HG02885 (cell line): ENCODE data around the gene RRP12.
A peak's percentile ranks its signal among the peaks of the same experiment; 100 is the strongest.
"Not testable (repeated sequence)": the region's sequence is repeated elsewhere in the genome, so short reads cannot be mapped to it uniquely, and the experiment has no call there.

ENCODE experiments used
- ATAC-seq: cut with Tn5 transposase; IDR thresholded peaks from one replicate; pipeline ENCODE4 v1.9.1; 2021; ENCODE audit warnings: mild to moderate bottlenecking; ENCODE audit not compliant: unreplicated experiment, poor library complexity

The RRP12 gene

DNA sequence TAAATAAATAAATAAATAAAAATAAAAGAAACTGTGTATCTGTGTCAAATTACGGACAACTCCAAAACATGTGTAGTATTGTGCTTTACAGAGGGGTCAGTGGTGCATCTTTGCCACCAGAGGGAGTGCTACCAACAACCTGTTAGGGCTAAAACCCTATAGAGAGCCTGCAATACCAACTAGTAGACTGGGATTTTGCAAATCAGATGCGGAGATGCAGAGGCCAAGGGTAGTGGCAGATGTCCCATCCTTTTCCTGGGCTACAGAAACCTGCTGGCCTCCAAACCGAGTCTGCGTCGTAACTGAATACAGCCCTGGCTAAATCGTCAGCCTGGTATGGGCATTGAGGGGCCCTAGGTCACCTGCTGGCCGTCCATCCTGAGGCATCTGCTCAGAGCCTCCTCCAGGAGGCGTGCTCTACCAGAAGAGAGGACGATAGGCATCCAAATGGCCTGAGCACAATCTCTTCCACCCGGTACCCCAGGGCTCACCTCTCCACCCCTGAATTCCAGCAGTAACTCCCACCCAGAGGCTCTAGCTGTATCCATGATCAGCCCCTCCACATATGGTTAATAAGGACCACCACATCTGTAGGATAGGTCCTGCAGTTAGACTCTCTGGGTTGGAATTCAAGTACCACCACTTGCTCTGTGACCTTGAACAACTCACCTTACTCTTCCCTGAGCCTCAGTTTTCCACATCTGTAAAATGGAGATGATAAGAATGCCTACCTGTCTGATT, 6.2 kb upstream of the RRP12 start:
- peak; percentile 93 for ATAC-seq

DNA sequence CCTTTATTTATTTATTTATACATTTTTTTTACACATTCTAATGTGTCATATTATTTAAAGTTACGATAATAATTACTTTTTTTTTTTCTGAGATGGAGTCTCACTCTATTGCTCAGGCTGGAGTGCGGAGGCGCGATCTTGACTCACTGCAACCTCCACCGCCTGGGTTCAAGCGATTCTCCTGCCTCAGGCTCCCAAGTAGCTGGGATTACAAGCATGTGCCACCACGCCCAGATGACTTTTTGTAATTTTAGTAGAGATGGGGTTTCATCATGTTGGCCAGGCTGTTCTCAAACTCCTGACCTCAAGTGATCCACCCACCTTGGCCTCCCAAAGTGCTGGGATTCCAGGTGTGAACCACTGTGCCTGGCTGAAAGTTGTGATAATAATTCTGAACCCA, 5.3 kb upstream of the RRP12 start:
- ATAC-seq, result not testable (repeated sequence)

DNA sequence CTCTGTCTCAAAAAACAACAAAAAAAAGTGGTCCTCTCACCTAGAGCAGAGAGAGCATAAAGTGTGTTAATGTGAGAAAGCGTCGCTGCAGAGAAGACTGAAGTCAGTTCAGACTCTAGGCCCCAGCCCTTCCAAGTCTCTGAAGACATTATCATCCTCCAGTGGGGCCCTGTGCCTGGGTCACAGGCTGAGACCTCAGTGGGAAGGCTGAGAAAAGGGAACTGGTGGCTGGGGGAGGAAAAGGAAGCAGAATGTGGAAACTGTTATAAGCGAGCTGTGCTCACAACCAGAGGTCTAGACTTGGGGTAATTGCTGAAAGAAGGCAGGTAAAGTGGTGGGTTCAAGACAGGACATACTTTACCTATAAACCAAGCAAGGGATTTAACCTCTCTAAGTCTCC, 4.9 kb upstream of the RRP12 start:
- no peak for ATAC-seq

DNA sequence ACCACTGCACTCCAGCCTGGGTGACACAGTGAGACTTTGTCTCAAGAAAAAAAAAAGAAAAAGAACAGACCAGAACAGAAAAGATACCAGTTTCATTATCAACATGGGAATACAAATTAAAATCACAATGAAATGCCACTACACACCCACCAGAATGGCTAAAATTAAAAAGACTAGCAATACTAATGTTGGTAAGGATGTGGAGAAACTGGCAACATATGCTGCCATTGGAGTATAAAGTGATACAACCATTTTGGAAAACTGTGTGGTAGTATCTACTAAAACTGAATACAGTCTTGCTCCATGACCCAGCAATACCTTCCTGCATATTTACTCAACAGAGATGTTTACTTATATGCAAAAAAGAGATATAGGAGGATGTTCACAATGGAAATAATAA, 2.9 kb upstream of the RRP12 start:
- no peak for ATAC-seq

DNA sequence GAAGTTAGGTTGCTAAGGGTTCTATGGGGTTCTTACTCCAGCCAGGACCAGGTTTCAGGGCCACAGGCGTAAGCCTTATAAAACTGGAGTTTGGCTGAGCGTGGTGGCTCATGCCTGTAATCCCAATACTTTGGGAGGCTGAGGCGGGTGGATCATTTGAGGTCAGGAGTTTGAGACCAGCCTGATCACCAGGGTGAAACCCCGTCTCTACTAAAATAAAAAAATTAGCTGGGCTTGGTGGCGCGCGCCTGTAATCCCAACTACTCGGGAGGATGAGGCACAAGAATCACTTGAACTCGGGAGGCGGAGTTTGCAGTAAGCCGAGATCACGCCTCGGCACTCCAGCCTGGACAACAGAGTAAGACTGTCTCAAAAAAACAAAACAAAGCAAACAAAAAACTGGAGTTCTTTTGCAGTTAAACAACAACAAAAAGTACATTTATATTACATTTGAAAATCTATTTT, 347 bp upstream of the RRP12 start:
- ATAC-seq, result no peak

DNA sequence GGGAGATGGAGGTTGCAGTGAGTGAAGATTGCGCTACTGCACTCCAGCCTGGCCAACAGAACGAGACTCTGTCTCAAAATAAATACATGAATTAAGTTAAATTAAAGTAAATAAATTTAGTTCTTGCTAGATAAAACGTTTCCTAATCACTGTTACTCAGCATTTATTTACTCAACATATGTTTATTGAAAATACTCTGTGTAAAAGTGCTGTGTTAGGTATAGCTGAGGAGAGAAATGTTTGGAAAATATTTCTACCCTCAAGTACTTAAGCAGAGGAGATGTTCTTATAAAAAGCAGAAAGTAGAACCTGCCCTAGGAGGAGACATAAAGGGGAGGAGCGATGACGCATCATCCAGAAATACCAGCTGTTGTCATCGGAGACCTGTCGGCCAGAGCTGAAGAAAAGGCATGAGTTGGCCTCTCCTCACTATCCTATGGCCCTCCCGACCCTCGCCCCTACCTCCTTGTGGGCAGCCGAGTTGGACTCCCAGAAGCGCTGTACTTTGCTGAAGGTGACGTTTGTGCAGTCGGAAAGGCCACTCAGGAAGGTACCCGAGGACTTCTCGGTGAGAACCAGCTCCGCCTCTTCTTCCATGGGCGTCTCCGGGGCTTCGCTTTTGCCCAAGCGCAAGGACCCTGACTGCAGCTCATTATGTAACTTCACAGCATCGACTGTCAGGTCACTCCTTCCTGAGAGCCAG, 1.1 kb downstream of the RRP12 start:
- ATAC-seq, result peak; percentile 44

DNA sequence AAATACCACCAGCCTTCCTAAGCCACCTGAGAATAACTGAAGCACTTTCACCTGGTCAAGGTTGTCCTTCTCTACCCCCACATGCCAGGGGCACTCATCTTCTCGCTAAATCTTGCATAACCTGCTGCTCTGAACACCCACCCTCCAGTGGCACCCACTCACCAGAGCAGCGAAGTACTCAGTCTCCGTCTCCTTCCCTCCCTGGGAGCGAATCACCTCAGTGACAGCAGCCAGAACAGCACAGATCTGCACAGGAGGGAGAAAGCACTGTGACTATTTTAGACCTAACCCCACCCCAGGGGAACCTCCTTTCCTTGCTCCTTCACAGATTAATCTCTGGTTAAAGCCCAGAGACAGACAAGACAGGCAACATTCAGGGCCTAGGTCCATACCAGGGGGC, 5.1 kb downstream of the RRP12 start:
- ATAC-seq, result no peak

DNA sequence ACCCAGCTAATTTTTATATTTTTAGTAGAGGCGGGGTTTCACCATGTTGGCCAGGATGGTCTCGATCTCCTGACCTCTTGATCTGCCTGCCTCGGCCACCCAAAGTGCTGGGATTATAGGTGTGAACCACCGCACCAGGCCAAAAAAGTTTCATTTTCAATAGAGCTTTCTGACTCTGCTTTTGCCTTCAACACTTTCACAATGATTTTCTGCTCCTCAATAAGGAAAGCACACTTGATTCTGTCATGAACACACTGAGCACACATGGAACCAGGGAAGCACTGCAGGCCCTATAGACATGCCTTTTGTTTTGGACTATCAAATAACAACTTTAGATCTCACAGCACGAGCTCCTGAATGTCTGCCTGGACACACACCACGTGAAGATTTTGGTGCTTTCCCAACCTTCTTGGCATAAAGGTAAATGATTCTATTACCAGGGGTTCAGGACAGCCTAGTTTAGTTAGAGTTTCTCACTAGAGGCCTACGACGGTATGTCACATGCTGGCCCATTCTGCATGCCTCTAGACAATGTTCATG, 8.0 kb downstream of the RRP12 start:
- ATAC-seq, result no peak

DNA sequence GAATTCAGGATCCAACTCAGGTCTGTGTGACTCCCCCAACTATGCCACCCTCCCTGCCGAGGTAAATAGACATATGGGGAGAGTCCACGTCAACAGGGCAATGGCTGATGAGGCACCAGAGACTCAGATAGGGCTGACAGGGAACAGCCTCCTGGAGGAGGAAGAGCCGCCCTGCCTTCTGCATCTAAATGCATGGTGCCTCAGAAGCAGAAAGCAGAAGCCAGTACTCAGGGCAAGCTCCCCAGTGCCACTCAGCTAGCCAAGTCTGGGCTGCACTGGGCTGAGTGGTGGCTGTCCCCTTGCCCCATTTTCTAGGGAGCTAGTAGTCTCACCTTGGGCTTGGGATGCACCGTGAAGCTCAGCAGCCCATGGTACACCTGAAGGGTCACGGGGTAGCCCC, 11.0 kb downstream of the RRP12 start:
- no peak for ATAC-seq

DNA sequence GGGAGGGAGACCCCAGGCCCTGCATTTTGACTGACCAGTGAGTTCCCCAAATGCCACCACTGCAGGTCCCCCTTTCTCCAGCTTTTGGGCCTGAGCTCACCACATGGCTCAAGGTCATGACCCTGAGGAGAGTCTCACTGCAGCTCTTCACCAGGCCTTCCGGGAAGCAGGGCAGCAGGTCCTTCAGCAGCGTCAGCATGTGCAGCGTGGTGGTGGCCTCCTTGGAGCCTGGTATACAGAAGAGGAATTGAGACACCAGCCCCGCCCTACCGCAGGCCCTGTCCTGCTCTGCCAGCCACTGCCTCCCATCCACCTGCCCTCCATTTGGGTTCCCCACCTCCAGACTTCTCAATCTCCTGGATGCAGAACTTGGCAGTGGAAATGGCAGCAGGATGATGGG, 13.0 kb downstream of the RRP12 start:
- no peak for ATAC-seq

DNA sequence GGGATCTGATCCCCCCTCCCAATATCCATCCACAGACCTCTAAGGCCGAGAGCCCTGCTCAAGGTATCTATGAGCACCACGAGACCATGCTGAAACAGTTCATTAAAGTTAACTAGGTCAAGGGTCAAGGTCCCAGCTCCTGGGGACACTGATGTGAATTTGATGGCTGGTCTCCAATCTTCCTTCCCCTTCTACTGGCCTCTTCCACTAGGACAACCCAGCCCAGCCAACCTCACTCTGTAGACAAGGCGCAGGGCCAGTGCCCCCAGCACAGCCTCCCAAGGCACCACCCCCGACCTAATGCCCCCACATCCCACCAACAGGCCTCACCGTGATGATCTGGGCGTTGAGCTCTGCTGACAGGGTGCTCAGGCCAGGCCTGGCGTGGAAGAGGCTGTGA, 15.6 kb downstream of the RRP12 start:
- ATAC-seq, result no peak

DNA sequence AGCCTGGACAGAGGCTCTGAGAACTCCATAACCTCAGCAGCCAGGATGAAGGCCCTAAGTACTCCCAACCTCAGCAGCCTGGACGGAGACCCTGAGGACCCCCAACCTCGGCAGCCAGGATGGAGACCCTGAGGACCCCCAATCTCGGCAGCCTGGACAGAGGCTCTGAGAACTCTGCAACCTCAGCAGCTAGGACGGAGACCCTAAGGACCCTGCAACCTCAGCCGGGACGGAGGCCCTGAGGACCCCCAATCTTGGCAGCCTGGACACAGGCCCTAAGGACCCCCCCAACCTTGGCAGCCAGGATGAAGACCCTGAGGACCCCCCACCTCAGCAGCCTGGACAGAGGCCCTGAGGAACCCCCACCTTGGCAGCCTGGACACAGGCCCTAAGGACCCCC, 16.5 kb downstream of the RRP12 start:
- ATAC-seq, result no peak

DNA sequence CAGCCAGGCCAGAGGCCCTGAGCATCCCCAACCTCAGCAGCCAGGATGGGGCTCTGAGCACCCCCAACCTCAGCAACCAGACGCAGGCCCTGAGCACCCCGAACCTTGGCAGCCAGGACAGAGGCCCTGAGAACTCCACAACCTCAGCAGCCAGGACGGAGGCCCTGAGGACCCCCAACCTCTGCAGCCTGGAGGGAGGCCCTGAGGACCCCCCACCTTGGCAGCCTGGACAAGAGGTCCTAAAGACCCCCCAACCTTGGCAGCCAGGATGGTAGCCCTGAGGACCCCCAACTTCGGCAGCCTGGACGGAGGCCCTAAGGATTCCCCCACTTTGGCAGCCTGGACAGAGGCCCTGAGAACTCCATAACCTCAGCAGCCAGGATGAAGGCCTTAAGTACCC, 17.0 kb downstream of the RRP12 start:
- ATAC-seq, result no peak

DNA sequence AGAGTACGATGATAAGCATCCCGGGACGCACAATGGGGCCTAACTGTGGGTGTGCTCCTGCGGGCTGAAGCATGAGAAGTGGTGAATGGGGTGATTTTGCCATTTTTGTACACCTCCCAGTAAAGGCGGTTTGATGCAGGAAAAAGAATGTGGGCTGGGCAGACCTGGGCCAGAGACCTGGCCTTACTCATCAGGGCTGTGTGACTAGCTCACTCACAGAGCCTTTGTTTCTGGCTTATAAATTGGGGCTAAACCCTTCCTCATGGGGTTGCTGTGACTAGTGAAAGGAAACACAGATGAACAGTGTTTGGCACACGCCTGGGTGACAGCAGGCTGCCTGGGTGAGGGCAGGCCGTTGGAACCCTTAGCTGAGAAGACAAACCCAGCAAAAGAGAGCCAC, 18.0 kb downstream of the RRP12 start:
- ATAC-seq, result no peak

DNA sequence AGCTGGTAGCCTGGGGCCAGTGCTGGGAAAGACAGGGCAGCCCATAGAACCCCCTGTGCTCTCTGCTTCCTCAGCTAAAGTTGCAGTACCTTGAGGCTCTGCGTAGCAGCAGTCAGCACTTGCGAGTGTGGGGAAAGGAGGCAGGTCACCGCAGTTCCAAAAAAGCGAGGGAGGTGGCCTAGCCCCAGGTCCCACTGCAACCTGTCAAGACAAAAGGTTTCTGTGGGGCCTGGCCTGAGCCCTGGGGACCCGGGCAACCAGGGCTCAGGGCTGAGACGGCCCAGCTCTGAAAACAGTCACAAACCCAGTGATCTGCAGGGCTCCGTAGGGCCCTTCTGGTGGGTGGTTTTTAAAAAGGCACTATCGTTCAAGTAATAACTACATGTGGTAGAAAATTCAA, 19.5 kb downstream of the RRP12 start:
- no peak for ATAC-seq

DNA sequence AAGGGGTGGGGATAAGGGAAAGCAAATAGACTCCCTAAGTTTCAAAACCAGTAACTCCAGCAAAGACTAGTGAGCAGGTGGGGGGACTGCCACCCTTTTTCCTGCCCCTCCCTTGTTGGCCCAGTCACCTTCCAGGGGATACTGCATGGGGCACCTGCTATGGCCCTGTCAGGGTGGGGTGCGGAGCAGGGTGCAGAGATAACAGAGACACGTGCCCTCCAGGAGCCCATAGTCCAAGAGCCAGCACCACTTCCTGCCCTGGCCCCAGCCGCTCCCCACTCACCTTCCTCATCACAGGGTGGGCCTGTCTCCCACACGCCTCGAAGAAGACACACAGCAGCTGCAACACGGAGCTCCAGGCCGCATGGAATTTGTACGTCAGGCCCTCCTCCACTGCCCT, 20.6 kb downstream of the RRP12 start:
- ATAC-seq, result no peak

DNA sequence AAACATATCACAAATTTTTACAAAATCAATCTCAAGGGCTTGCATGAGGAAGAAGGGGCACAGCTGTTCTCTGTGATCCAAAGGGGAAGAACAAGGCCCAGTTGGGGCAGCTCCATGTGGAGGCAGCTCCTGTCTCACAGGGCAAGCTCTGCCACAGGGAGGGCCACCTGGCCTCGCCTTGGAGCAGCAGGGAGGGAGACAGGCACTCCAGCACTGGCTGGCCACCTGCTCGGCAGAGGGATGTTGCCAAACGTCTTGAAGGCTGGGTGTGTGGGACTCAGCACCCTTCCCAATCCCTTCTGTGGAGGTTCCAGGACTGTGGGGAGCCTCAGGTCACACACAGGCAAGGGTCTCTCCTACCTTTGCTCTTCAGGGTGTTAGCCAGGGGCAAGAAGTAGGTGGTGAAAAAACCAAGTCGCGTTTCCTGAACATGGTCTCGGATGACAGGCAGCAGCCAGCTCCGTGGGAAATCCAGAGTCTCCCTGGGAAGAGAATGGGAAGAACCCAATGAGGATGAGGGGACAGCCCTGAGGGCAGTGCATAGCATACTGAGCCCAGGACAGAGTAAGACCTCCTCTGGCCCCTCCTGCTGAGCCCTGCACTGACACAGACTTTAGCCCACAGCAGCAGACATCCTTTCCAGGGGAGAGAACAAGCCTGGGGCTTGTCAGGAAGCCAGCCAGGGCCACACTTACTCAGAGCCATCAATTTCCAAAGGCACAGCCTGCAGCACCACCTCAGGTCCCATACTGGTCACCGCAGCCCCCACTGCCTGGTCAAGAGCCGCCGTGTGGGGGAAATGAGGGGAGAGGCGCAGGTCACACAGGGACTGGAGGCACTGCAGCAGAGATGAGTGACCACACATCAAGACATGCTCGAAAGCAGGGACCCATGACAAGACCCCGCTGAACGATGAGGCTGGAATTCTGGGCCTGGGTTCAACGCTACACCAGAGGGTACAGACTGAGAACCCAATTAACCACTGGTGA, 21.9 kb downstream of the RRP12 start:
- ATAC-seq, result no peak

DNA sequence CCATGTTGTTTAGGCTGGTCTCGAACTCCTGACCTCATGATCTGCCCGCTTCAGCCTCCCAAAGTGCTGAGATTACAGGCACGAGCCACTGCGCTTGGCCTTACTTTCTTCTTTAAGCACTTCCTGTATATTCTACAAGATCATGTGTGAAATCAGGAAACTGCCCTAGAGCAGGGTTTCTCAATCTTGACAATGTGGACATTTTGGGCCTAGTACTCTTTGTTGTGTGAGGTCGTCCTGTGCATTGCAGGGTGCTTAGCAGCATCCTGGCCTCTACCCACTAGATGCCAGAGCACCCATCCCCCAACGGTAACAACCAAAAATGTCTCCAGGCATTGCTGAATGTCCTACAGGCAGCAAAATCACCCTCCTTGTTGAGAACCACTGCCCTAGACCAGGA, 24.7 kb downstream of the RRP12 start:
- ATAC-seq, result no peak

DNA sequence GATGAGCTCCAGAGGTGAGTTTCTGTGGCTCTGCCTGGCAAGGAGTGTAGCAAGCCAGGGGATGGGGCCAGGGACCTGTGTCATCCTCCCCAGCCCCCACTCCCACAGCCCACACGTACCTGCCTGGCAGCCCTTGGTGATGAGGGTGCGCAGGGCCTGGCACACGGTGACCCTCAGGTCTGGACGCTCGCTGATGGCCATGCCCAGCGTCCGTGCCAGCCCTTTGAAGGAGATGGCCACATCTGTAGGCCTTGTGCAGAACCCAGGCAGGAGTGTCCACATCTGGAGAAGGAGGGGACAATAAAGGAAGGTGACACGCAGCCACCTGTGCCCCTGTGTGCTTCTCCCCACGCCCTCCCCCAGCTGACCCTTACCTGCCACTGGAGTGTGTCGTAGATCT, 27.7 kb downstream of the RRP12 start:
- no peak for ATAC-seq

DNA sequence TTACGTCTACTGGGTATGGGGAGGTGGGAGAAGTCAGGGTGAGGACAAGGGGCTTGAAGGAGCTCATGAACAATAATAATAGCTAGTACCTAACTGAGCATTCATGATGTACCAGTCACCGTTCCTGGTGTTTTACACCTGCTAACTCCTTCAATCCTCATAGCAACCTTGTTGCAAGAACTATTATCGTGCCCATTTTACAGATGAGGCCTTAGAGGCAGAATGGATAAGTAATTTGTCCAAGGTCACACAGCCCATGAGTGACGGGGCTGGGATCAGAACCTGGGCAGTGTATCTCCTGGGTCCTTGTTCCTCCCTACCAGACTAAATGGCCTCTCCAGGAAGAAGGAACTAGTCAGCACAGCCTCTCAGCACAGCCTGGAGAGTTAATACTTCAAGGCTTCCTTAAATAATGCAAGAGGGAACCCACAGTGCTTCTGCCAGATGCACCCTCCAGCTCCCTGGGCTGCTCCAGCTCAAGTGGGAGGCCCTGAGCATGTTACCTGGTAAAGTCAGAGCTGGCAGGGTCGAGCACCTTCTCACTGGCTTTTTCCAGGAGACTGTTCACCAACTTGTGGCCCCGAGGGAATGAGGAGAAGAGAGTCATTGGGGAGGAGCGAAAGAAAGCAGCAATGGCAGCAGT, 28.8 kb downstream of the RRP12 start:
- no peak for ATAC-seq
